GM19025 (cell line): ENCODE data around the gene AOX1.
"Not testable (repeated sequence)": the region's sequence is repeated elsewhere in the genome, so short reads cannot be mapped to it uniquely, and the experiment has no call there.

Experiments used
- ATAC-seq: cut with Tn5 transposase; IDR thresholded peaks from one replicate; pipeline ENCODE4 v1.9.1; 2021; ENCODE audit warnings: mild to moderate bottlenecking, low read depth, moderate library complexity; ENCODE audit not compliant: unreplicated experiment

Gene AOX1

GRCh38 chr2:200585730-200586643, at the start of gene AOX1:
Gene AOX1 (plus strand): TSS chr2:200586014. CDS start chr2:200586109, 95 bp downstream.
- ATAC-seq: no peak

- ATAC-seq: no peak
Measured at GRCh38 chr2:200538139-200538538, 47.7 kb upstream of the AOX1 start.

- ATAC-seq: no peak
Measured at GRCh38 chr2:200540793-200541192, 45.0 kb upstream of the AOX1 start.

GRCh38 chr2:200566596-200566995, 19.2 kb upstream of the AOX1 start:
- not testable (repeated sequence) for ATAC-seq

GRCh38 chr2:200567932-200568331, 17.9 kb upstream of the AOX1 start:
- no peak for ATAC-seq

GRCh38 chr2:200575957-200576356, 9.9 kb upstream of the AOX1 start:
- no peak for ATAC-seq

- no peak for ATAC-seq
Measured at GRCh38 chr2:200577027-200577426, 8.8 kb upstream of the AOX1 start.

GRCh38 chr2:200578778-200579177, 7.0 kb upstream of the AOX1 start:
- ATAC-seq: no peak

- ATAC-seq: no peak
Measured at GRCh38 chr2:200584639-200585038, 1.2 kb upstream of the AOX1 start.

- no peak for ATAC-seq
Measured at GRCh38 chr2:200585340-200585729, 479 bp upstream of the AOX1 start.

- ATAC-seq: no peak
Measured at GRCh38 chr2:200586644-200586975, 796 bp downstream of the AOX1 start.

GRCh38 chr2:200587007-200587616, 1.3 kb downstream of the AOX1 start:
- ATAC-seq: no peak

GRCh38 chr2:200588076-200588678, 2.4 kb downstream of the AOX1 start:
- no peak for ATAC-seq

GRCh38 chr2:200590090-200590489, 4.3 kb downstream of the AOX1 start:
- ATAC-seq: no peak

- ATAC-seq: no peak
Measured at GRCh38 chr2:200591308-200591707, 5.5 kb downstream of the AOX1 start.

GRCh38 chr2:200592406-200593075, 6.7 kb downstream of the AOX1 start:
- no peak for ATAC-seq

GRCh38 chr2:200593905-200594304, 8.1 kb downstream of the AOX1 start:
- ATAC-seq: no peak

- ATAC-seq: no peak
Measured at GRCh38 chr2:200595913-200596312, 10.1 kb downstream of the AOX1 start.

- ATAC-seq: no peak
Measured at GRCh38 chr2:200596774-200597570, 11.2 kb downstream of the AOX1 start.

GRCh38 chr2:200599206-200599605, 13.4 kb downstream of the AOX1 start:
- ATAC-seq: no peak
